Neutrophil (primary cell): Measurements from ENCODE around the gene KARS1.

Experiments used
- H3K27ac ChIP-seq: fragments of 200-600 bp; sonication (generic); 2 replicates; pipeline ENCODE4 v1.5.1; 2016; ENCODE audit warnings: mild to moderate bottlenecking, moderate library complexity
- H3K27me3 ChIP-seq: fragments of 200-600 bp; sonication (generic); 2 replicates; pipeline ENCODE4 v1.6.0; 2016; ENCODE audit warnings: mild to moderate bottlenecking
- H3K36me3 ChIP-seq: fragments of 200-600 bp; sonication (generic); 2 replicates; pipeline ENCODE4 v1.5.1; 2017
- H3K4me1 ChIP-seq, 2 experiments: fragments of 200-600 bp in 1 of 2; sonication (generic) in 1 of 2; 1 replicate in 1 of 2; 2 replicates in 1 of 2; pipeline versions ENCODE4 v1.5.1 to v1.6.1; 2013 to 2016; ENCODE audit warnings: low read depth in 1 of 2, low read length in 1 of 2, mild to moderate bottlenecking in 1 of 2, moderate library complexity in 1 of 2; ENCODE audit not compliant: control insufficient read depth in 1 of 2, insufficient read depth in 1 of 2
- H3K4me3 ChIP-seq, 2 experiments: fragments of 200-600 bp in 1 of 2; sonication (generic) in 1 of 2; 1 replicate in 1 of 2; 2 replicates in 1 of 2; pipeline ENCODE4 v1.5.1; 2013 to 2016; ENCODE audit warnings: low read depth in 1 of 2, low read length in 1 of 2, mild to moderate bottlenecking in 1 of 2, moderate library complexity in 1 of 2
- H3K9me3 ChIP-seq: fragments of 200-600 bp; sonication (generic); 2 replicates; pipeline ENCODE4 v1.5.1; 2016
- CTCF ChIP-seq: fragments of 200-600 bp; sonication (generic); IDR thresholded peaks from 2 replicates; pipeline ENCODE4 v1.5.1; 2016; ENCODE audit warnings: antibody characterized with exemption

KARS1 gene

GRCh38 chr16:75676909-75677308, 29.4 kb upstream of the KARS1 start, which contains the start of gene CPHXL2:
Gene CPHXL2 (minus strand): TSS chr16:75677009. CDS start chr16:75676999, 10 bp downstream.
- Histone ChIP-seq H3K4me1 (no peaks in the 10 kb centered on the region), H3K9me3 (no peaks in the 10 kb centered on the region), H3K36me3 (no peaks in the 10 kb centered on the region), H3K4me3 (no peak within 1 kb of the TSS), H3K27ac (no peak within 1 kb of the TSS), H3K27me3 (no peaks in the 10 kb centered on the region)
- TF ChIP-seq CTCF = no peak

- Histone ChIP-seq H3K4me3 (no peak overlapping the region), H3K27me3 (no peaks in the 10 kb centered on the region), H3K9me3 (no peaks in the 10 kb centered on the region), H3K36me3 (no peaks in the 10 kb centered on the region), H3K4me1 (no peaks in the 10 kb centered on the region), H3K27ac (no peak overlapping the region)
- TF ChIP-seq CTCF = no peak
Observed at GRCh38 chr16:75667503-75667902, 20.0 kb upstream of the KARS1 start.

- Histone ChIP-seq H3K4me1 (no peaks in the 10 kb centered on the region), H3K27ac (no peak overlapping the region), H3K4me3 (no peak overlapping the region), H3K9me3 (no peaks in the 10 kb centered on the region), H3K36me3 (peaks cover 57% of the 10 kb centered on the region), H3K27me3 (no peaks in the 10 kb centered on the region)
- TF ChIP-seq CTCF = no peak
Observed at GRCh38 chr16:75660726-75661302, 13.3 kb upstream of the KARS1 start.

GRCh38 chr16:75660321-75660720, 12.9 kb upstream of the KARS1 start:
- Histone ChIP-seq H3K4me1 (no peaks in the 10 kb centered on the region), H3K27me3 (no peaks in the 10 kb centered on the region), H3K4me3 (no peak overlapping the region), H3K36me3 (peaks cover 61% of the 10 kb centered on the region), H3K9me3 (no peaks in the 10 kb centered on the region), H3K27ac (no peak overlapping the region)
- TF ChIP-seq CTCF = no peak

- Histone ChIP-seq H3K4me3 (no peak overlapping the region), H3K36me3 (peaks cover 75% of the 10 kb centered on the region), H3K9me3 (no peaks in the 10 kb centered on the region), H3K4me1 (no peaks in the 10 kb centered on the region), H3K27me3 (no peaks in the 10 kb centered on the region), H3K27ac (no peak overlapping the region)
- no peak for TF ChIP-seq CTCF
Observed at GRCh38 chr16:75658175-75658574, 10.7 kb upstream of the KARS1 start.
